Upper lobe of left lung (tissue), 6 donors: ENCODE results near the gene RAP1A. TPM values are rescaled to one million over a fixed set of nuclear protein-coding genes. Genes with fewer than 3 reads are reported as not detected.

Experiments
- ATAC-seq, 2 donors: fragments of 200-7000 bp; cut with Tn5 transposase; one replicate each; pipeline ENCODE4 v1.9.1; 2022; ENCODE audit warnings: mild to moderate bottlenecking in 2 of 2, moderate library complexity in 2 of 2; ENCODE audit not compliant: low FRiP score in 2 of 2
- DNase-seq, 2 donors: peaks; one replicate each; pipeline ENCODE4 v3.0.0-alpha.2; 2019 to 2020
- H3K27ac ChIP-seq, 4 donors: fragments of 200-600 bp; sonication (generic); one replicate each; pipeline ENCODE4 v1.5.1; 2016 to 2019
- H3K27me3 ChIP-seq, 4 donors: fragments of 200-600 bp; sonication (generic); one replicate each; pipeline ENCODE4 v1.5.1; 2017 to 2019
- H3K36me3 ChIP-seq, 4 donors: fragments of 200-600 bp; sonication (generic); one replicate each; pipeline ENCODE4 v1.5.1; 2016 to 2019
- H3K4me1 ChIP-seq, 4 donors: fragments of 200-600 bp; sonication (generic); one replicate each; pipeline ENCODE4 v1.5.1; 2018 to 2019
- H3K4me3 ChIP-seq, 4 donors: fragments of 200-600 bp; sonication (generic); one replicate each; pipeline ENCODE4 v1.5.1; 2017 to 2019; ENCODE audit warnings: mild to moderate bottlenecking in 2 of 4, moderate library complexity in 1 of 4
- H3K9me3 ChIP-seq, 4 donors: fragments of 200-600 bp; sonication (generic); one replicate each; pipeline ENCODE4 v1.5.1; 2018 to 2019
- CTCF ChIP-seq, 6 experiments: fragments of 450-650 bp in 4 of 6; fragments of 200-600 bp in 2 of 6; sonication (generic) in 2 of 6; IDR thresholded peaks; one replicate each; pipeline ENCODE4 v1.5.1; 2016 to 2019; ENCODE audit warnings: antibody characterized with exemption in 6 of 6
- EP300 ChIP-seq, 4 donors: sonication (generic); formaldehyde crosslinking; IDR thresholded peaks; one replicate each; pipeline ENCODE4 v1.5.1; 2017; ENCODE audit warnings: antibody characterized with exemption in 4 of 4, control low read depth in 2 of 4
- POLR2A ChIP-seq, 4 donors: fragments of 450-650 bp; IDR thresholded peaks; one replicate each; pipeline ENCODE4 v1.5.1; 2016 to 2017; ENCODE audit warnings: antibody characterized with exemption in 4 of 4, mild to moderate bottlenecking in 2 of 4
- POLR2AphosphoS5 ChIP-seq, 2 donors: sonication (generic); formaldehyde crosslinking; IDR thresholded peaks; one replicate each; pipeline ENCODE4 v1.5.1; 2017; ENCODE audit warnings: antibody characterized with exemption in 2 of 2
- WGBS, 2 donors: methylation state at CpG; one replicate each; pipeline ENCODE4 v1.1.5; 2017 to 2018; 5-methylcytosine and 5-hydroxymethylcytosine counted together
- total RNA-seq, 6 donors: library from RNA; depleted of rRNA in 4 of 6; stranded (reverse); fragments of >200 nt in 4 of 6; gene quantifications; one replicate each; pipeline versions ENCODE4 v1.1.0 to v1.2.1, GENCODE V29; 2016 to 2021
- donor health status: DM: no; HTN: no; CAD: no; lungs with moderate emphysema.
- donor health status: DM: no; HTN: yes; CAD: no; lungs with severe emphysema.

Gene RAP1A
- total RNA-seq, 6 donors from 2014 or later = 16.8 to 115 (median 82.6) TPM

GRCh38 chr1:111664652-111665051, 45.1 kb downstream of the RAP1A start:
- WGBS, 2 donors = 45 to 49% methylated on average over 1 of the region's 1 CpG
- H3K4me1 ChIP-seq = peaks cover 35 to 55% (median 52%) of the 10 kb centered on the region in 4 donors
- H3K4me3 ChIP-seq = no peak overlapping the region
- no peak for ATAC-seq
- no peak for TF ChIP-seq CTCF (IDR thresholded peaks at IDR 0.05)
- TF ChIP-seq EP300 (IDR thresholded peaks at IDR 0.05) = no peak
- no peak for TF ChIP-seq POLR2AphosphoS5 (IDR thresholded peaks at IDR 0.05)
- TF ChIP-seq POLR2A (IDR thresholded peaks at IDR 0.05) = no peak
- DNase-seq = no peak
- H3K9me3 ChIP-seq = no peaks in the 10 kb centered on the region
- peaks cover 0 to 8% (median 0%) of the 10 kb centered on the region in 4 donors for H3K36me3 ChIP-seq
- H3K27me3 ChIP-seq = no peaks in the 10 kb centered on the region
- peak overlapping the region in 1 of 4 donors; percentile 34 for H3K27ac ChIP-seq

GRCh38 chr1:111665497-111665896, 45.9 kb downstream of the RAP1A start:
- ATAC-seq (no peak), DNase-seq (no peak)
- Histone ChIP-seq H3K36me3 (peaks cover 0 to 8% (median 0%) of the 10 kb centered on the region in 4 donors), H3K27me3 (no peaks in the 10 kb centered on the region), H3K4me1 (peaks cover 34 to 55% (median 46%) of the 10 kb centered on the region in 4 donors), H3K9me3 (no peaks in the 10 kb centered on the region), H3K27ac (no peak overlapping the region), H3K4me3 (no peak overlapping the region)
- TF ChIP-seq POLR2AphosphoS5 (IDR thresholded peaks at IDR 0.05) = no peak
- TF ChIP-seq CTCF (IDR thresholded peaks at IDR 0.05) = no peak
- TF ChIP-seq EP300 (IDR thresholded peaks at IDR 0.05) = no peak
- TF ChIP-seq POLR2A (IDR thresholded peaks at IDR 0.05) = no peak

GRCh38 chr1:111666828-111667227, 47.2 kb downstream of the RAP1A start:
- no peak overlapping the region for H3K27ac ChIP-seq
- peaks cover 30 to 48% (median 37%) of the 10 kb centered on the region in 4 donors for H3K4me1 ChIP-seq
- TF ChIP-seq POLR2A (IDR thresholded peaks at IDR 0.05) = no peak
- no peak for TF ChIP-seq POLR2AphosphoS5 (IDR thresholded peaks at IDR 0.05)
- no peak for TF ChIP-seq EP300 (IDR thresholded peaks at IDR 0.05)
- TF ChIP-seq CTCF (IDR thresholded peaks at IDR 0.05) = no peak
- H3K4me3 ChIP-seq = no peak overlapping the region
- ATAC-seq (no peak), DNase-seq (no peak)
- WGBS, 2 donors = 69 to 82% methylated on average over 1 of the region's 1 CpG
- no peaks in the 10 kb centered on the region for H3K9me3 ChIP-seq
- H3K36me3 ChIP-seq = peaks cover 0 to 8% (median 0%) of the 10 kb centered on the region in 4 donors
- H3K27me3 ChIP-seq = no peaks in the 10 kb centered on the region

- no peaks in the 10 kb centered on the region for H3K27me3 ChIP-seq
Measured at GRCh38 chr1:111669268-111669667, 49.7 kb downstream of the RAP1A start.

GRCh38 chr1:111671852-111672251, 52.3 kb downstream of the RAP1A start:
- Histone ChIP-seq H3K27me3 (no peaks in the 10 kb centered on the region), H3K4me3 (no peak overlapping the region), H3K27ac (no peak overlapping the region), H3K4me1 (peaks cover 7 to 35% (median 23%) of the 10 kb centered on the region in 4 donors), H3K36me3 (peaks cover 0 to 9% (median 0%) of the 10 kb centered on the region in 4 donors), H3K9me3 (no peaks in the 10 kb centered on the region)
- DNase-seq (no peak), ATAC-seq (no peak)
- TF ChIP-seq POLR2A (IDR thresholded peaks at IDR 0.05) (no peak), EP300 (IDR thresholded peaks at IDR 0.05) (no peak), POLR2AphosphoS5 (IDR thresholded peaks at IDR 0.05) (no peak), CTCF (IDR thresholded peaks at IDR 0.05) (no peak)

More at GRCh38 chr1:111669268-111669667, 49.7 kb downstream of the RAP1A start:
- TF ChIP-seq EP300 (IDR thresholded peaks at IDR 0.05) = no peak
- TF ChIP-seq POLR2AphosphoS5 (IDR thresholded peaks at IDR 0.05) = no peak
- no peaks in the 10 kb centered on the region for H3K9me3 ChIP-seq
- no peak overlapping the region for H3K27ac ChIP-seq
- DNase-seq (no peak), ATAC-seq (no peak)
- WGBS, 2 donors = 12% methylated on average over 1 of the region's 1 CpG
- H3K36me3 ChIP-seq = peaks cover 0 to 8% (median 0%) of the 10 kb centered on the region in 4 donors
- no peak overlapping the region for H3K4me3 ChIP-seq
- H3K4me1 ChIP-seq = peaks cover 29 to 51% (median 40%) of the 10 kb centered on the region in 4 donors
